Caco-2 (cell line): ENCODE results near the gene UGT1A4. TPM values are rescaled to one million over a fixed set of nuclear protein-coding genes. Genes with fewer than 3 reads are reported as not detected.

Experiments used
- BruUV-seq: library from RNA; stranded (reverse); fragments of 400-500 nt; replicated peaks from 2 replicates; lab custom pipeline; 2021; lab: Mats Ljungman, UMichigan
- CTCF ChIA-PET: fragments of 300-600 bp; sonication (Branson Sonifier 250); formaldehyde crosslinking; loops from one replicate; lab custom pipeline; 2022; ENCODE audit warnings: antibody characterized with exemption; lab: Charles Lee
- POLR2A ChIA-PET: fragments of 300-600 bp; sonication (Branson Sonifier 250); formaldehyde crosslinking; loops from one replicate; lab custom pipeline; 2022; ENCODE audit warnings: antibody characterized with exemption; lab: Charles Lee
- DNase-seq, 2 experiments: peaks; one replicate each; pipeline versions ENCODE4 v3.0.0 to v3.0.0-alpha.2; 2020 to 2022
- H3K27me3 ChIP-seq: replicated peaks from 2 replicates; pipeline ENCODE4 v1.6.0; 2011; ENCODE audit warnings: low read length; ENCODE audit not compliant: control insufficient read depth, insufficient read depth
- H3K36me3 ChIP-seq: 2 replicates; pipeline ENCODE4 v1.5.1; 2011; ENCODE audit warnings: low read length; ENCODE audit not compliant: control insufficient read depth, insufficient read depth
- H3K4me1 ChIP-seq: fragments of 250-450 bp; sonication (Bioruptor Pico); 2 replicates; pipeline ENCODE4 v1.5.1; 2020; ENCODE audit warnings: mild to moderate bottlenecking
- H3K4me3 ChIP-seq: 2 replicates; pipeline ENCODE4 v1.5.1; 2011; ENCODE audit warnings: low read depth, mild to moderate bottlenecking, control low read depth, low read length
- H3K9me3 ChIP-seq: fragments of 250-450 bp; sonication (Bioruptor Pico); 2 replicates; pipeline ENCODE4 v1.5.1; 2020; ENCODE audit warnings: mild to moderate bottlenecking, moderate library complexity
- H3K27ac Mint-ChIP-seq: one replicate; pipeline ENCODE4 v1.8.0; 2022; ENCODE audit warnings: mixed read lengths; ENCODE audit not compliant: unreplicated experiment
- H3K27me3 Mint-ChIP-seq: one replicate; pipeline ENCODE4 v1.8.0; 2022; ENCODE audit warnings: mixed read lengths; ENCODE audit not compliant: insufficient read depth, unreplicated experiment
- H3K36me3 Mint-ChIP-seq: one replicate; pipeline ENCODE4 v1.8.0; 2022; ENCODE audit warnings: mild to moderate bottlenecking, mixed read lengths; ENCODE audit not compliant: insufficient read depth, unreplicated experiment
- H3K4me1 Mint-ChIP-seq: one replicate; pipeline ENCODE4 v1.8.0; 2022; ENCODE audit warnings: low read depth, mixed read lengths; ENCODE audit not compliant: unreplicated experiment
- H3K4me3 Mint-ChIP-seq: one replicate; pipeline ENCODE4 v1.8.0; 2022; ENCODE audit warnings: mild to moderate bottlenecking, moderate library complexity, mixed read lengths; ENCODE audit not compliant: unreplicated experiment
- H3K9me3 Mint-ChIP-seq: one replicate; pipeline ENCODE4 v1.8.0; 2022; ENCODE audit warnings: mixed read lengths; ENCODE audit not compliant: unreplicated experiment
- CTCF ChIP-seq, 2 experiments: fragments of 200-600 bp in 1 of 2; IDR thresholded peaks; 1 replicate in 1 of 2; 2 replicates in 1 of 2; pipeline versions ENCODE4 v1.5.1 to v1.8.0; 2011 to 2022; ENCODE audit warnings: antibody characterized with exemption in 1 of 2, control low read depth in 1 of 2, inconsistent platforms in 1 of 2, low read depth in 1 of 2, low read length in 1 of 2, mild to moderate bottlenecking in 1 of 2, moderate library complexity in 1 of 2; ENCODE audit not compliant: insufficient read depth in 1 of 2, severe bottlenecking in 1 of 2, unreplicated experiment in 1 of 2
- intact Hi-C: fragments of 100-400 bp; cut with micrococcal nuclease; formaldehyde crosslinking; loops from one replicate; pipeline ENCODE4 v1.10.0; 2022; ENCODE audit not compliant: unreplicated experiment
- total RNA-seq: library from RNA; stranded (reverse); gene quantifications from 2 replicates; pipeline ENCODE4 v1.2.3, GENCODE V29; 2022

Gene UGT1A4
- total RNA-seq, 1 experiment from 2014 or later, result 0.79 TPM

DNA sequence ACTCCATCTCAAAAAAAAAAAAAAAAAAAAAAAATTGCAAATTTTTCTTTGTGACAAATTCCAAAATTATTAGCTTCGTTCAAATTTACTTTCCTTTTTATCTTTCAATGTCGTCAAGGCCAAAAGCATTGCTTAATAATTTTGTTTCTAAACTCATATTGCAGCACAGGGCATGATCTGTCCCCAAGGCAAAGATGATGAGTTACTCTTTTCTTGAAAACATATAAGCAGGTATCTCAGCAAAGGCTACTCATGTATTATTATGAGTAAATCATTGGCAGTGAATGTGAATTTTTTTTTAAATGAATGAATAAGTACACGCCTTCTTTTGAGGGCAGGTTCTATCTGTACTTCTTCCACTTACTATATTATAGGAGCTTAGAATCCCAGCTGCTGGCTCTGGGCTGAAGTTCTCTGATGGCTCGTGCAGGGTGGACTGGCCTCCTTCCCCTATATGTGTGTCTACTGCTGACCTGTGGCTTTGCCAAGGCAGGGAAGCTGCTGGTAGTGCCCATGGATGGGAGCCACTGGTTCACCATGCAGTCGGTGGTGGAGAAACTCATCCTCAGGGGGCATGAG lies 36.9 kb upstream of the UGT1A4 start, which contains the start of gene UGT1A7:
Gene UGT1A7, plus strand, starts transcription at position 381 of the 579 bp plus-strand sequence. Its CDS starts 37 bp downstream, at position 418.
- no peak for DNase-seq
- POLR2A ChIA-PET, result no interaction called here
- no TSS peak for BruUV-seq
- no peaks in the 10 kb centered on the region for H3K9me3 ChIP-seq
- no peaks in the 10 kb centered on the region for H3K4me1 ChIP-seq
- intact Hi-C loops, result no loop called here
- H3K27me3 ChIP-seq, result no peaks in the 10 kb centered on the region
- no peaks in the 10 kb centered on the region for H3K4me1 Mint-ChIP-seq
- H3K27ac Mint-ChIP-seq, result no peak within 1 kb of the TSS
- CTCF ChIA-PET, result no interaction called here
- no peaks in the 10 kb centered on the region for H3K27me3 Mint-ChIP-seq
- H3K4me3 ChIP-seq, result no peak within 1 kb of the TSS
- no peak within 1 kb of the TSS for H3K4me3 Mint-ChIP-seq
- no peaks in the 10 kb centered on the region for H3K36me3 Mint-ChIP-seq
- no peaks in the 10 kb centered on the region for H3K9me3 Mint-ChIP-seq
- no peak for TF ChIP-seq CTCF (IDR thresholded peaks at IDR 0.05; ENCODE audit: insufficient read depth in 1 of 2, low read depth in 1 of 2, low read length in 1 of 2, severe bottlenecking in 1 of 2, unreplicated experiment in 1 of 2)
- H3K36me3 ChIP-seq, result no peaks in the 10 kb centered on the region

DNA sequence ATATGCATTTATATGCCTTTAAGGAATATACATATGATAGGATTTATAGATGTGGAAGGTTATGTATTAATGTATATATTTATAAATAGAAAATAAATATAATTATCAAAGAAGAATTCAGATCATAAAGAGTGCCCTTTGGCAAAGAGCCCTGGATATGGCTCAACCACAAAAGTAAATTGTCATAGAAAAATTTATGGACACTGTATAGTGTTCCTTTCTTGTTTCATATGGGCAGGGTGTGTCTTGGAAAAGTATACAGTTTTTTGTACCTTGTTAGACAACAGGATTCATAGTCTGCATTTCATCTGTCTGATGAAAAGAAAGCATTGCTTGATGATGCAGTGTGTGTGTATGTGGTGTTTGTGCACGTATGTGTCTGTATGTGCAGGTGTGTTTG lies 33.9 kb upstream of the UGT1A4 start:
- Mint-ChIP-seq H3K9me3 (no peaks in the 10 kb centered on the region), H3K36me3 (no peaks in the 10 kb centered on the region), H3K4me1 (no peaks in the 10 kb centered on the region), H3K27me3 (no peaks in the 10 kb centered on the region), H3K4me3 (no peak overlapping the region), H3K27ac (no peak overlapping the region)
- BruUV-seq, result no TSS peak
- TF ChIP-seq CTCF (IDR thresholded peaks at IDR 0.05; ENCODE audit: insufficient read depth in 1 of 2, low read depth in 1 of 2, low read length in 1 of 2, severe bottlenecking in 1 of 2, unreplicated experiment in 1 of 2), result no peak
- no peaks in the 10 kb centered on the region for H3K36me3 ChIP-seq
- no peak overlapping the region for H3K4me3 ChIP-seq
- intact Hi-C loops, result loop anchor here (1.0 kb wide), 1 partner anchor 9 kb away; no protein-coding TSS in a partner anchor
- H3K9me3 ChIP-seq, result no peaks in the 10 kb centered on the region
- peaks cover 7% of the 10 kb centered on the region; the same call in 1 of the 2 replicates for H3K4me1 ChIP-seq
- H3K27me3 ChIP-seq, result no peaks in the 10 kb centered on the region
- ChIA-PET CTCF (no interaction called here), POLR2A (no interaction called here)
- DNase-seq, result no peak

GRCh38 chr2:233686928-233687327 lies 31.6 kb upstream of the UGT1A4 start:
- Mint-ChIP-seq H3K9me3 (no peaks in the 10 kb centered on the region), H3K27me3 (no peaks in the 10 kb centered on the region), H3K36me3 (no peaks in the 10 kb centered on the region), H3K4me1 (no peaks in the 10 kb centered on the region), H3K27ac (no peak overlapping the region), H3K4me3 (no peak overlapping the region)
- CTCF ChIA-PET, result no interaction called here
- Histone ChIP-seq H3K4me3 (no peak overlapping the region), H3K9me3 (no peaks in the 10 kb centered on the region), H3K4me1 (peaks cover 7% of the 10 kb centered on the region; the same call in 1 of the 2 replicates), H3K27me3 (no peaks in the 10 kb centered on the region), H3K36me3 (no peaks in the 10 kb centered on the region)
- TF ChIP-seq CTCF (IDR thresholded peaks at IDR 0.05; ENCODE audit: insufficient read depth in 1 of 2, low read depth in 1 of 2, low read length in 1 of 2, severe bottlenecking in 1 of 2, unreplicated experiment in 1 of 2), result no peak
- DNase-seq, result no peak
- intact Hi-C loops, result no loop called here
- no TSS peak for BruUV-seq
- POLR2A ChIA-PET, result no interaction called here
